NCI-H774 (cell line): ENCODE results near the gene CCNL2.
"Not testable (repeated sequence)": the region's sequence is repeated elsewhere in the genome, so short reads cannot be mapped to it uniquely, and the experiment has no call there.

Experiments used
- DNase-seq: peaks from one replicate; lab custom pipeline; 2025; lab: John Stamatoyannopoulos, UW

CCNL2 gene

DNA sequence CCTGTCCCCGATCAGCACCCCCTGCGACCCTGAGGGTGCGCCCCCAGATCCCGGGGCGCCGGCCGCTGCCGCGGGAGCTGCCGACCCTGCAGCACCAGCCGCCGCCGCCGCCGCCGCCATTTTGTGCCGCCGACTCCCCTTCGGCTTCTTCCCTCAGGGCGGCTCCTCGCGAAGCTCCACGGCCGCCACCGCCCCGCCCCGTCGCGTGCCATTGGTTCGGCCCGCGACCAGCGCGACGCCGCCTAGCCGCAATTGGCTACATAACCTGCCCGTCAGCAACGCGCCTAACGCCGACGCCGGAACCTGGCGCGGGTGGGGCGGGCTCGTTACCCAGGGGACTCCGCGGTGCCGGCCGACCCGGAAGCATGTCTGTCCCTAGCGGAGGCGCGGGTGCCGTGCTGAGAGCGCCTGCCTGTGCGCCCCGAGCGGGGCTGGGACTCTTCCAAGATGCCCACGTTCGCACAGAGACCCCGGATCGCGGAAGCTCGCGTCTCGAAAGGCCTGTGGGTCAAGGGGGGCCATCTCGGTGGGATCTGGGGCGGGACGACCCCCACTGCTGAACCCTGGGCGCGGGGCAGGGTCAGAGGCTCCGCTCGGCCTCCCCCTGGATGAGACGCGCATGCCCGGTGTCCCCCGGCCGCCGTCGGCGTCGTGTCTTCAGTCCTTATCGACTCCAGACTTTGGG, at the start of gene CCNL2:
Gene CCNL2 (minus strand): TSS at position 149 of the 685 bp plus-strand sequence. CDS start 29 bp downstream, at position 120.
- DNase-seq, result peak; percentile 90

DNA sequence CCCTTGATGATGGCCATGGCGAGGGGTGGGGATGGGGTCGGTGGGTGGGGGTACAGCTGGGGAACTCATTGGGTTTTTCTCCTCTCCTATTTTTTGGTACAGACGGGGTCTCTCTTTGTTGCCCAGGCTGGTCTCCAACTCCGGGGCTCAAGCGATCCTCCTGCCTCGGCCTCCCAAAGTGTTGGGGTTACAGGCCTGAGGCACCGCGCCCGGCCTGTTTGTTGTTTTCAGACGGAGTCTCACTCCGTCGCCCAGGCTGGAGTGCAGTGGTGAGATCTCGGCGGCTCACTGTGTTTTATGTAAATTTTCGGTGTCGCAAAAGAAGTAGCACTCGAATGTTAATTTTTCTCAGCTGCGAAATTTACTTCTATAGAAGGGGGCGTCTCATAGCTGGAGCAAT, 47.5 kb upstream of the CCNL2 start:
- DNase-seq, result not testable (repeated sequence)

DNA sequence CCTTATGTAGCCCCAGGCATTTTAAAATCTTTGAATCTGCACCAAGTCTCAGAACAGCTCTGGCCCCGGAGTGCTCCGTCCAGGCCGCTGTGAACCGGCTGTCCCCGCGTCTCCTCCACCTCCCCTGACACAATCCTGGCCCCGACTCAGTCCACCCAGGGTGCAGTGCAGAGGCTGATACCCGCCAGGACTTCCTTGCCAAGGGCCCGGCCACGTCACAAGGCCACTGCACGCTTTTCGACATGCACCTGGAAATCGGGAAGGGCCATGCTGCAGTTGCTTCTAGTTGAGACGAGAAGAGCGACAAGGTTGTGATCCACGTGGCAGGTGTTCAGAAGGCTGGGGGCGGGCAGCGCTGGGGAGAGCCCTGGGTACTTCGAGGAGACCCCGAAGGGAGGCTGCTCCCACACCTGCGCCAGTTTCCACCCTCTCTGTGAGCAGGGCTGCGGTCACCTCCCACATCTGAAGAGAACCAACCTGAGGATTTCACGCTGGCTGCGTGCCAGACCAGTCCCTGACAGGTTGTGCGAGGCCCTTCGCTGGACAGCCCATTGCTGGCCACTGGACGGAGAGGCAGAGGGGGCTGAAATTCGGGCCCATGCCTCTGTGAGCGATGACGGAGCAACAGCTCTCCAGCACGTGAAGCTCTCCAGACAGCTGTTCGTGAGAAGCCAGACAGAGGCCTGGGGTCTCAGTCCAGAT, 43.1 kb upstream of the CCNL2 start:
- no peak for DNase-seq

DNA sequence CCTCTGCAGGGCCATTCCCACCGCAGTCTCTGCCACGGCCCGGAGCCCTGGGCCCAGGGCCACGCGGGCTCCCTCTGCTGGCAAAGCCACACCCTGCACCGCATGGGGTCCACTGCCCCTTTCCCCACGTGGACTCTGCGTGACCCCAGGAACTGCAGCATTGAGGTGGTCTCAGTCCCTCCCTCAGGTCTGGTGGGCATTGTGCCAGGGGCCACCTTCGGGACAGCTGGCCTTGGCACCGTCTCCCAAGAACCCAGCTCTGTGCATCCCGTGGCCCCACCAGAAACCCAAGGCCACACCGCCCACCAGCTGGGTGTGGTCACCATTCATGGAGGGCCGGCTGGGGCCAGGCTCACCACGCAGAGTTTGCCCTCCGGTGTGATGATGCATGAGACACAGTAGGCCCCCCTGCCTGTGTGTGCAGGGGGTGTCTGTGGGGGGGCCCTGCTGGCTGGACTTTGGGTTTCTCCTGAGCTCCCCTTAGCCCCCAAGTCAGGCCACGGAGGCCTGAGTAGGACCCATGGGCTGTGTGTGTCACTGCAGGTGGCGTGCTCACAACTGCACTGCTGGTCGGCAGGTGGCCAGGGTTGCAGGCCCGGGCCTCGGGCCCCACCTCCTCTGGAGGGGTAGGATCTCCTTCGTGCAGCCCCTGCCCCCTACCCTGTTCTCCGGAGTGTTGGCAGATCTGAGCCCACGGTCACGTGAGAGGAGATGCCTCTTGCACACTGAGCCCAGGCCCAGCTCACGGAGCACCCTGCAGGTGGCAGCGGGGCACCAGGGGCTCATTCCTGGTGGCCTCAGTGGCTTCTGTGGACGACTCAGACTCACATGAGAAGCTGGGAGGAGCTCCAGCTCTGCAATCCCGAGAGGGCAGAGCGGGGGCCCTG, 42.1 kb upstream of the CCNL2 start:
- DNase-seq, result peak; percentile 11

DNA sequence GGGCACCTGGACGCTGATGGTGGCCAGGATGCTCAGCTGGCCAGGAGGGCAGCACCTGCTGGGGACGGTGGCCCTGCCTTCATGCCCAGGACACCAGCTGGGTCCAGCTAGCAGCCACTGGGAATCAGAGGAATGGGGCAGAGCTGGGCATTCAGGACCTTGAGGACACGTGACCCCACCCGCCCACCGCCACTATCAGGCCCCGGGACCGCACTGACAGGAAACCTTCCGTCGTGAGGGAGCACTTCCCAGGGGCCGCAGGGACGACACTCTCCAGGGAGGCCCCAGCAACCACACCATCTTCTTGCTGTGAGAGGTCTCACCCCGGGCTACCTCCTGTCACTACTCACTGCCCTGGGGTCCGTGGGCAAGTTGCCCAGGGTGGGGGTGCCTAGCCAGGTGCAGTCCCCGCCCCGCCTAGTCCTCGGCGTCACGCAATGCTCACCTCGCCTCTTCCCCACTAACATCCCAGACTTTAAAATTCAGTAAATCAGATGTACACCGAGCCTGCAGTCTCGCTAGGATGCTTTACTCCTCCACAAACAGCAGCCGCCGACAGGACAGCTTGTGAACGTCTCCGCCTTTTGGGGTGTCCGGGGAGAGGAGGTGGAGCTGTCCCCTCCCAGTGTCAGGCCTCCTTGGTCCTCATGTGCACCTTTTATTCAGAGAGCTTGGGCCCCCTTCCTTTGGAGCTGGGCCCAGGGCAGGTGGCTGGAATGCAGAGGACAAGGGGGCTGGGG, 41.3 kb upstream of the CCNL2 start:
- DNase-seq, result no peak

DNA sequence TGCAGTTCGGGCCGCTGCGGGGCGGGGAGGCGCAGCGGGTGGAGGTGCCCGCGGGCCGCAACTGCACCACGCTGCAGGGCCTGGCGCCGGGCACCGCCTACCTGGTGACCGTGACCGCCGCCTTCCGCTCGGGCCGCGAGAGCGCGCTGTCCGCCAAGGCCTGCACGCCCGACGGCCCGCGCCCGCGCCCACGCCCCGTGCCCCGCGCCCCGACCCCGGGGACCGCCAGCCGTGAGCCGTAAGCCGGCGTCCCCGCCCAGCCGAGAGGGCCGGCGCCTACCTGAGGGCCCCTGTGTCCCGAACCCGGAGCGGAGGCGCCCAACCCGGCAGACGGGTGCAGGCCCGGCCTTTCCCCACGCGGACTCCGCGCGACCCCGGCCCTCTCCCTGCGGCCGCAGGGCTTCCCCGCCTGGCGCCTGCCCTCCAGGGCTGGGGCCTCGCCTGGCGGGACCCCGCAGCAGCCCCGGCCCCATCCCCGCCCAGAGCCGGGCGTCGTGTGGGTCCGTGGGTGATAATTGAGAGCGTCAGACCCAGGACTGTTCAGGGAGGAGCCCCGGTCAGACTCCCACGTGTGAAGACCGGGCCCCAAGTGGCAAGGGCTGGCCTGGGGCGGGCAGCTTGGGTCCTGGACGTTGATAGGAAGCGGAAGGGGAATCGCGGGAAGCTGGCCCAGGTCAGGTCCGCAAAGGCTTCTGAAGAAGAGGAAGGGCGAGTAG, 40.6 kb upstream of the CCNL2 start:
- DNase-seq, result no peak

DNA sequence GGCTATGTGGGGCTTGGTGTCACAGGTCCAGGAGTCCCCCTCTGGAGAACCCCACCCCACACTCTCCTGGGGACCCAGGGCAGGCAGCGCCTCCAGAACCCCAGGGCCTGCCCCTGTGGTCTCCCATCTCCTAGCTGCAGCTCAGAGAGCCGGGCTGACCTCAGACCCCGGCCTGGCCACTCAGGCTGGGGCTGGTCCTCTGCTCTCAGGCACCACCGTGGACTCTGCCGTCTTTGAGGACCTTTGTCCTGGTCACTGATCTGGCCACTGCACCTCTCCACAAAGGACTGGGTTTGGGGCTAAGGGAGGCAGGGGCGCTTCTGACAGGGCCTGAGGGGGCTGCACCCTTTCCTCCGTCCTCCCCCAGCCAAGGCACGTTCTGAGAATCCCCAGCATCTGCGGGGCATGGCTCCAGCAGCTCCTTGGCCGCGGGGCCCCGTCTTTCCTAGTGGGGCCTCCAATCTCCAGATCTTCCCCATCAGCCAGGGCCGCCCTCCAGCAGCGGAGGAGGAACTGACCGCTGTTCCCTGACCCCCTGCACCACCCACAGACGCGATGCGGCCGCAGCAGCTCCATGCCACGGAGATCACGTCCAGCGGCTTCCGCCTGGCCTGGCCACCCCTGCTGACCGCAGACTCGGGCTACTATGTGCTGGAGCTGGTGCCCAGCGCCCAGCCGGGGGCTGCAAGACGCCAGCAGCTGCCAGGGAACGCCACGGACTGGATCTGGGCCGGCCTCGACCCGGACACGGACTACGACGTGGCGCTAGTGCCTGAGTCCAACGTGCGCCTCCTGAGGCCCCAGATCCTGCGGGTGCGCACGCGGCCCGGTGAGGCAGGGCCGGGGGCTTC, 39.6 kb upstream of the CCNL2 start:
- no peak for DNase-seq

DNA sequence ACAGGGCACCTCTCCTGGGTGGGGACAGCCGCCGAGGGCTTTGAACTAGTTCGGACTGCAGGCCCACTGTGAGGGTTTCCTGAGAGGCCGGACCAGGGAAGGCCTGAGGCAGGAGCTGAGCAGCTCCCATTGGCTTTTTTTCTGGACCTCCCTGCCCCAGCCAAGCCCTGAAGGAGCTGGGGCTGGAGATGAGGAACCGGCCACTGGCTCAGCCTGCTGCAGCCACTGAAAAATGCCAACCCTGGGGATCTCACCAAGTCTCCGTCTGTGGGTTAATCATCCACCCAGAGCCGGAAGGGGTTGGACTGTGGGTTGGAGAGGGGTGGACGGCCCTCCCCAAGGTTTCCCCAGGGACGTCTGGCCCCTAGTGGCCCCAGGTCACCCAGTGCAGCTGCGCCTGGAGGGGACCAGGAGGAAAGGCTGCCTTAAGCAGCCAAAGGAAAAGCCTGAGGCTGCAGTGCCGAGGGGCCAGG, 38.8 kb upstream of the CCNL2 start:
- no peak for DNase-seq

DNA sequence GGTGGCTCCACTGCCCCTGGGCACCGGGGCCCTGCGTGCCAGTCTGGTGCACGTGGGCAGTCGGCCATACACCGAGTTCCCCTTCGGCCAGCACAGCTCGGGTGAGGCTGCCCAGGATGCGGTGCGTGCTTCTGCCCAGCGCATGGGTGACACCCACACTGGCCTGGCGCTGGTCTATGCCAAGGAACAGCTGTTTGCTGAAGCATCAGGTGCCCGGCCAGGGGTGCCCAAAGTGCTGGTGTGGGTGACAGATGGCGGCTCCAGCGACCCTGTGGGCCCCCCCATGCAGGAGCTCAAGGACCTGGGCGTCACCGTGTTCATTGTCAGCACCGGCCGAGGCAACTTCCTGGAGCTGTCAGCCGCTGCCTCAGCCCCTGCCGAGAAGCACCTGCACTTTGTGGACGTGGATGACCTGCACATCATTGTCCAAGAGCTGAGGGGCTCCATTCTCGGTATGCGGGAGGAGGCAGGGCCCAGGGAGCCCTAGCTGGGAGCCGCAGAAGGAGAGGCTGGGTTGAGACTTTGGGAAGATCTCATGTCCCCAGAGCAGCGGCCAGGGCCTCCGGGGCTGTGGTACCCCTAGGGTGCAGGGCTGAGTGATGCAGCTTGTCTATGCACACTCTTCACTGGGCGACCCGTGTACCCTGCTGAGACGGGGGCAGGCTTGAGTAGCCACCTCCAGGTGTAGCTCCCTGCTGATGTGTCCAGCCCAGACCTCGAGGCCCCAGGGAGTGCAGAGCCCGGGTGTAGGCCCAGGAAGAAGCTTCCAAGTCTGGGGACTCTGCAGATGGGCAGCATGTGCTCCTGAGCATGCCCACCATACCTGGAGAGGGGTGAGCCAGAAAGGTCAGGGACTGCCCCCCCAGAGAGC, 38.1 kb upstream of the CCNL2 start:
- no peak for DNase-seq

DNA sequence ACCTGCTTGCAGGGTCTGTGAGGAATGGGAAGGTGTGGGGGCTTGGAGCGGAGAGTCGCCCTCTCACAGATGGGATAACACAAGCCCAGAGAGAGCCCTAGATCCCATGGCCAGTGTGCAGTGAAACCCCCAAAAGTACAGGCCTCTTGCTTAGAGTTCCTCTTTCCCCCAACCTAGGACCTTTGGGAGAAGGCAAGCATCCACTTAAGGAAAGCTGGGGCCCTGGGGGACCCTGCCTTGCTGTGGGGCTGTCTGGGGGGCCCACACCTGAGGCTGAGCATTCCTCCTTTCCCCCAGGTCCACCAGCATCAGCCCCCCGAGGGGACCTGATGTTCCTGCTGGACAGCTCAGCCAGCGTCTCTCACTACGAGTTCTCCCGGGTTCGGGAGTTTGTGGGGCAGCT, 37.5 kb upstream of the CCNL2 start:
- no peak for DNase-seq

DNA sequence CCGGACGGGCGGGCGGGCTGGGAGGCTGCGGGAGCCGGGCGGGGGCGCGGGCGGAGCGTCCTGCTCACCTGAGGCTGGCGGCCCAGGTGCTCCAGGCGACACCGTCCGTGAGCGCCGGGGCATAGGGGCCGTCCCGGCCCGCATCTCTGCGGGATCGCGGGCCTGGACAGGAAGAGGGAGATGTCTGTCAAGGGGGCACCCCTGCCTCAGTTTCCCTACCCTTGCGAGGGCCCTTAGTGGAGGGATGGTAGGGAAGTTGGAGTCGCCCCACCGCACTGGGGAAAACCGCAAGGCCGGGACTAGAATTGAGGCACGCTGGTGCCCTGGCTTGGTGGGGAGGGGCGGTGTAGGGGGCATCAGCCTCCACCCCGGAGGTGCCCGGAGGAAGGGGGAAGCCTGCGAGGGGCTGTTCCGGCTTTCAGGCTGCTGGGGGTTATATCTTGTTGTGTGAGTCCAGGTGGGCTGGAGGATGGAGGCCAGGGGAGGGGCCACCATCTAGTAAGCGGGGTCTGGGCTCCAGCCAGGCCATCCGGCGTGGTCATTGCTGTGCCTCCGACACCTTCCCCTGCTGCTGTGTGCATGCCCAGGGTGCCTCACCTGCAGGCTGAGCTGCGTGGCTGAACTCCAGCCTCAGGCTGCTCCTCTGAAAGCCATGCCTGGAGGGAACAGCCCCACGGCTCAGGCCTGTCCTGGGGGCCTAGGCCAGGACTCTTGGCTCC, 36.9 kb upstream of the CCNL2 start:
- DNase-seq, result no peak

DNA sequence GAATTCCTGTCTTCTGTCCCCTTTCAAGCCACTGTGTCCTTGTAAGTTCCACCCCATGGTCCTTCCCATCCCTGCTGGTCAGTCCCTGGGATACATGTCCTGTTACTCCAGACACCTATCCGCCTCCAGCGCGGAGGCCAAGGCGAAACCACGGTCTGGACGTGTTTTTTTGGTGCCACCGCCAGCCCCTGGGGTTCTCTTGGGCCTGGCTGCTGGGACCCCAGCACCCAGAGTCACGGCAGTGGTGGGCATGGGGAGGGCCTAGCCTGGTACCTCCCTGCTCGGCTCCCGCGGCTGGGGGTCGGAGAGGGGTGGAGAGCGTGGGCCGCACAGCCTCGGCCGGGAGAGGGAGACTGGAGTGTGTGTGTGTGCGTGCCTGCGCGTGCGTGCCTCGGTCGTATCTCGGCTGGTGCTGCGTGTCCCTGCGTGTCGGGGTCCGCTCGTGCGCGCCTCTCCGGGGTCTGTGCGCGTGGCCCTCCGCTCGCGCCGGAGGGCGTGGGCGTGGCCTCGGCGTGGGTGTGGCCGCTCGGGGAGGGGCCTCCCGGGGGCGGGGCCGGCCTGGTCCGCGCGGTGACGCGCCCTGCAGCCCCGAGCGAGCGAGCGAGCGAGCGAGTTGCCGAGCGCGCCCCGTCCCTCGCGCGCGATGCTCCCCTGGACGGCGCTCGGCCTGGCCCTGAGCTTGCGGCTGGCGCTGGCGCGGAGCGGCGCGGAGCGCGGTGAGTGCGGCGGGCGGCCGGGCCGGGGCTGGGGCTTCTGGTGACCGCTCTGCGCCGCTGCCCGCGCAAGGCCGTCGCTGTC, 36.2 kb upstream of the CCNL2 start, which contains the start of gene VWA1:
Gene VWA1 (plus strand): TSS at position 585 of the 798 bp plus-strand sequence. CDS start 59 bp downstream, at position 644.
- peak; percentile 33 for DNase-seq

DNA sequence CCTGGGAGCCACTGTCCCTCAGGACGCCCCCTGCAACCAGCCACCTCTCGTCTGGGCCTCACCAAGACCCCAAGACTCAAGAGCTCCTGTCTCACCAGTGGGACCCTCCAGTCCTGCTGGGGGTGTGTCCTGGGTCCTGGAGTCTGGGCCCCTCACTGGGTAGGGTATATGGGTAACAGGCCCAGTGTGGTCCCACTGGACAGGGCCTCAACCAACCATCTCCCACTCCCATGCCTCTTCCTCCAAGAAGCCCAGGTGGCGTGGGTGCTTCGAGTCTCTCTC, 35.6 kb upstream of the CCNL2 start:
- DNase-seq, result no peak

DNA sequence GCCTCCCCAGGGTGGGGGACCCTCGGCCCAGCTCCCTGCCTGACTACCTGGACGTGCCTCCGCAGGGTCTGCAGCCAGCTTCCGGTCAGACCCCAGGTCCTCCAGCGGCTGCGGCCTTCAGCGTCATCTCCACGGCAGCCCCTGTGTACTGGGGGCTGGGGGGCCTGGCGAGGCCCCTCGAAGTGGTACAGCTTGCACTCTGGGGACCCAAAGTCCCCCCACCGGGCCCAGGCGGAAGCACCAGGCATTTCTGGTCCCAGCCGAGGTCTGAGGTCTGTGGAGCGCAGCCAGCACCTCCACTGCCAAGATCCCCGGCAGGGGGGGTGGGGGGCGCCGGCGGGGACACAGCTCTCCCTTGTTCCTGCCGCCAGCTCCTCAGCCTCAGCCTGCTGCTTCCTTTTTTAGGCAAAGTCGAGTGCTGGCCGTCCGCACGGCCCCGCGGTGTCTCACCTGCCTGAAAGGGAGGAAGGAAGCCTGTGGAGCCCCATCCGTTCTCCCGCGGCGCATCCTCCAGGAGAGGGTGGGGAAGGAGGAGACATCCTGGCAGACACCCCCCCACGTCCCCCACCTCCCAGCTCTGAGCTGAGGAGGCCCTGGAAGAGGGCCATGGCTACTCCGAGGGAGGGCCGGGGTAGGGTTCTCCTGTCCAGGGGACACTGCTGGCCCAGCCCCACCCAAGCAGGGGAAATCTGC, 35.1 kb upstream of the CCNL2 start:
- DNase-seq, result no peak

DNA sequence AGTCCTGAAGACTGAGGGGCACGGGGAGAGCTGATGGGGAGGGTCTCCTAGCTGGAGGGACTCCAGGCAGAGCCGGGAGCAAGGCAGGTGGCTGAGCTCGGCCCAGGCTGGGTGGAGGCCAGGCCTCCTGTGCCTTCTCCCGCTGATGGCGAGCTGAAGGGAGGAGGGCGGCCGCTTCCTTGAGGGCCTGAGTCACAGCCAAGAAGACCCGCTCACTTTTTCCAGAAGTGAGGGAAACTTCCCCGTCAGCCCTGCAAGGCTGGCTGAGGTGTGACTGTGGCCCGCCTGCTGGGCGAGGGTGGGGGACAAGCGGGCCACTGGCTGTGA, 34.6 kb upstream of the CCNL2 start:
- DNase-seq, result no peak

DNA sequence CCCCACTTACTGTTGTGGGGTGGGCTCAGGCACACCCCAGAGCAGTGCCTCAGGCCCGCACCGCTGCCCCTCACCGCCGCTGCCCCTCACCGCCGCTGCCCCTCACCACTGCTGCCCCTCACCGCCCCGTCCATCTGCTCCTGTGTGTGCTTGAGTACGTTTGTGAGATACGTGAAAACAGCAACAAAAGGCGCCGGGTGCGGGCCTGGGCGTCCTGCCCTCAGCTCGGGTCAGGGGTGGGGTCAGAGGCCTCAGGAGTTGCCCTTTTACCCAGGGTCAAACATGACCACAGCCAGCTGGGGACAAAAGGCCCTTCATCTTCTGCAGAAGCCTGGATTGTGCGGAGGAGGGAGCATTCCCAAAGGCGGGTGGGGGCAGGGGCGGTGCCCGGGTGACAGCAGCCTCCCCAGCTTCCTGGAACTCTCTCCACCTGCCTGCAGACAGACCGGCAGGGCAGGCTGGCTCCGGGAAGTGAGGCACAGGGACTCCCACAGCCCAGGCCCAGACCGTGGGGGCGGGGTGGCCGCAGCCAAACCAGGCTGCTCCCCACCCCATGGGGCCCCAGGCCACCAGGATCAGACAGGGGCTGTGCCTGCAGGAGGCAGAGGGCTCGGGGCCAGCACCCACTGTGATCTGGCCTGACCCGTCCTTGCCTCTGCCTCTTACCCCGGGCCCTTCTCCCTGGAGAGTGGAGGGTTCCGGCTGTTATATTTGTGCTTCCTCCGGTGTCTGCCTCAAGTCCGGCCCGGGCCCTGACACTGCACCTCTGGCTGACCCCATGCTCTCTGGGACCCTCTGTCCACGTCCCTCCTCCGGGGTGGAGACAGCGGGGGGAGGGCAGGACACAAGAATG, 34.0 kb upstream of the CCNL2 start:
- DNase-seq, result peak; percentile 19
